Loucy (cell line): ENCODE data around the gene ABTB2.

Source experiments
- H2AFZ ChIP-seq: fragments of 200-600 bp; sonication (generic); 2 replicates; pipeline ENCODE4 v1.6.0; 2016; ENCODE audit warnings: antibody characterized with exemption, mild to moderate bottlenecking, low read length, moderate library complexity
- H3F3A ChIP-seq: fragments of 200-600 bp; 2 replicates; pipeline ENCODE4 v1.6.0; 2016; ENCODE audit warnings: antibody characterized with exemption, low read depth, mild to moderate bottlenecking
- H3K27me3 ChIP-seq: fragments of 200-600 bp; sonication (generic); 2 replicates; pipeline ENCODE4 v1.6.1; 2014; ENCODE audit warnings: low read length, mild to moderate bottlenecking; ENCODE audit not compliant: insufficient read depth, poor library complexity, severe bottlenecking
- H3K36me3 ChIP-seq: fragments of 200-600 bp; sonication (generic); 2 replicates; pipeline ENCODE4 v1.6.1; 2016; ENCODE audit warnings: low read length; ENCODE audit not compliant: insufficient read depth
- H3K4me1 ChIP-seq: fragments of 200-600 bp; sonication (generic); 2 replicates; pipeline ENCODE4 v1.5.1; 2014; ENCODE audit warnings: low read length, mild to moderate bottlenecking; ENCODE audit not compliant: insufficient read depth, poor library complexity, severe bottlenecking
- H3K4me2 ChIP-seq: fragments of 200-600 bp; sonication (generic); 2 replicates; pipeline ENCODE4 v1.6.0; 2014; ENCODE audit warnings: antibody characterized with exemption, low read length, low read depth, mild to moderate bottlenecking; ENCODE audit not compliant: poor library complexity, severe bottlenecking
- H3K4me3 ChIP-seq: fragments of 200-600 bp; sonication (generic); 2 replicates; pipeline ENCODE4 v1.5.1; 2014; ENCODE audit warnings: low read length, mild to moderate bottlenecking, mixed read lengths; ENCODE audit not compliant: poor library complexity, severe bottlenecking
- H3K79me2 ChIP-seq: fragments of 200-600 bp; sonication (generic); 2 replicates; pipeline ENCODE4 v1.6.1; 2014; ENCODE audit warnings: low read length; ENCODE audit not compliant: insufficient read depth
- H3K9ac ChIP-seq: fragments of 200-600 bp; sonication (generic); 2 replicates; pipeline ENCODE4 v1.6.0; 2014; ENCODE audit warnings: mild to moderate bottlenecking, low read depth, low read length, moderate library complexity; ENCODE audit not compliant: poor library complexity, severe bottlenecking
- H3K9me2 ChIP-seq: fragments of 200-600 bp; sonication (generic); replicated peaks from 2 replicates; pipeline ENCODE4 v1.6.1; 2016; ENCODE audit warnings: low read depth, low read length, mixed read lengths
- H3K9me3 ChIP-seq: fragments of 200-600 bp; sonication (generic); 2 replicates; pipeline ENCODE4 v1.6.1; 2014; ENCODE audit warnings: mild to moderate bottlenecking, antibody characterized with exemption, low read length, low read depth; ENCODE audit not compliant: insufficient read depth
- H4K20me1 ChIP-seq: fragments of 200-600 bp; sonication (generic); 2 replicates; pipeline ENCODE4 v1.6.0; 2014; ENCODE audit warnings: antibody characterized with exemption, low read length, mild to moderate bottlenecking; ENCODE audit not compliant: insufficient read depth, poor library complexity, severe bottlenecking
- EZH2phosphoT487 ChIP-seq: fragments of 200-600 bp; IDR thresholded peaks from 2 replicates; pipeline ENCODE4 v1.6.1; 2018; ENCODE audit warnings: antibody characterized with exemption, mild to moderate bottlenecking, moderate library complexity, borderline replicate concordance
- TF ChIP-seq, protein P1 (sequence below): fragments of 200-600 bp; sonication (generic); conservative IDR thresholded peaks from 2 replicates; pipeline ENCODE4 v1.5.1; 2014; ENCODE audit warnings: mild to moderate bottlenecking, antibody characterized with exemption, low read length

Gene ABTB2

GRCh38 chr11:34150494-34151151 lies 207.2 kb downstream of the ABTB2 start:
- no peaks in the 10 kb centered on the region for H3F3A ChIP-seq
- H3K36me3 ChIP-seq: peaks cover 34% of the 10 kb centered on the region; the same call in 1 of the 2 replicates
- H3K4me2 ChIP-seq: no peak overlapping the region
- H3K27me3 ChIP-seq: no peaks in the 10 kb centered on the region
- no peaks in the 10 kb centered on the region for H3K79me2 ChIP-seq
- no peaks in the 10 kb centered on the region for H4K20me1 ChIP-seq
- no peak for TF ChIP-seq EZH2phosphoT487
- TF ChIP-seq, protein P1, sequence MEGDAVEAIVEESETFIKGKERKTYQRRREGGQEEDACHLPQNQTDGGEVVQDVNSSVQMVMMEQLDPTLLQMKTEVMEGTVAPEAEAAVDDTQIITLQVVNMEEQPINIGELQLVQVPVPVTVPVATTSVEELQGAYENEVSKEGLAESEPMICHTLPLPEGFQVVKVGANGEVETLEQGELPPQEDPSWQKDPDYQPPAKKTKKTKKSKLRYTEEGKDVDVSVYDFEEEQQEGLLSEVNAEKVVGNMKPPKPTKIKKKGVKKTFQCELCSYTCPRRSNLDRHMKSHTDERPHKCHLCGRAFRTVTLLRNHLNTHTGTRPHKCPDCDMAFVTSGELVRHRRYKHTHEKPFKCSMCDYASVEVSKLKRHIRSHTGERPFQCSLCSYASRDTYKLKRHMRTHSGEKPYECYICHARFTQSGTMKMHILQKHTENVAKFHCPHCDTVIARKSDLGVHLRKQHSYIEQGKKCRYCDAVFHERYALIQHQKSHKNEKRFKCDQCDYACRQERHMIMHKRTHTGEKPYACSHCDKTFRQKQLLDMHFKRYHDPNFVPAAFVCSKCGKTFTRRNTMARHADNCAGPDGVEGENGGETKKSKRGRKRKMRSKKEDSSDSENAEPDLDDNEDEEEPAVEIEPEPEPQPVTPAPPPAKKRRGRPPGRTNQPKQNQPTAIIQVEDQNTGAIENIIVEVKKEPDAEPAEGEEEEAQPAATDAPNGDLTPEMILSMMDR: no peak
- no peak overlapping the region for H3K4me3 ChIP-seq
- no peaks in the 10 kb centered on the region for H3K9me2 ChIP-seq
- H2AFZ ChIP-seq: no peak overlapping the region
- no peak overlapping the region for H3K9ac ChIP-seq
- H3K9me3 ChIP-seq: no peaks in the 10 kb centered on the region
- H3K4me1 ChIP-seq: no peaks in the 10 kb centered on the region

GRCh38 chr11:34149786-34150185 lies 208.0 kb downstream of the ABTB2 start:
- TF ChIP-seq EZH2phosphoT487: no peak
- TF ChIP-seq, protein P1: peak; percentile 45
- Histone ChIP-seq H3K4me2 (no peak overlapping the region), H3K9me3 (no peaks in the 10 kb centered on the region), H3K9ac (no peak overlapping the region), H3K36me3 (peaks cover 42% of the 10 kb centered on the region; the same call in 1 of the 2 replicates), H3K9me2 (no peaks in the 10 kb centered on the region), H3K4me1 (no peaks in the 10 kb centered on the region), H3K4me3 (no peak overlapping the region), H2AFZ (no peak overlapping the region), H3K79me2 (no peaks in the 10 kb centered on the region), H4K20me1 (no peaks in the 10 kb centered on the region), H3K27me3 (no peaks in the 10 kb centered on the region), H3F3A (no peaks in the 10 kb centered on the region)

GRCh38 chr11:34149274-34149673 lies 208.5 kb downstream of the ABTB2 start:
- H3K36me3 ChIP-seq: peaks cover 48% of the 10 kb centered on the region; the same call in 1 of the 2 replicates
- H3K4me3 ChIP-seq: no peak overlapping the region
- H4K20me1 ChIP-seq: no peaks in the 10 kb centered on the region
- H3K9me2 ChIP-seq: no peaks in the 10 kb centered on the region
- H2AFZ ChIP-seq: no peak overlapping the region
- no peaks in the 10 kb centered on the region for H3K27me3 ChIP-seq
- H3K9me3 ChIP-seq: no peaks in the 10 kb centered on the region
- TF ChIP-seq EZH2phosphoT487: no peak
- TF ChIP-seq, protein P1: no peak
- no peaks in the 10 kb centered on the region for H3K79me2 ChIP-seq
- no peak overlapping the region for H3K9ac ChIP-seq
- no peaks in the 10 kb centered on the region for H3F3A ChIP-seq
- no peaks in the 10 kb centered on the region for H3K4me1 ChIP-seq
- no peak overlapping the region for H3K4me2 ChIP-seq
